NB4 (cell line): Measurements from ENCODE around the gene CLNK.

Experiments used
- MYC ChIP-seq: IDR thresholded peaks from 2 replicates; pipeline ENCODE4 v1.6.1; 2011; ENCODE audit warnings: low read depth, low read length
- POLR2A ChIP-seq: IDR thresholded peaks from 2 replicates; pipeline ENCODE4 v1.6.1; 2011; ENCODE audit warnings: mild to moderate bottlenecking; ENCODE audit not compliant: insufficient read length; ENCODE audit errors: extremely low read depth
- TF ChIP-seq, protein P1 (sequence below): IDR thresholded peaks from one replicate; pipeline ENCODE4 v1.5.1; 2012; ENCODE audit warnings: low read depth, low read length

DNA sequence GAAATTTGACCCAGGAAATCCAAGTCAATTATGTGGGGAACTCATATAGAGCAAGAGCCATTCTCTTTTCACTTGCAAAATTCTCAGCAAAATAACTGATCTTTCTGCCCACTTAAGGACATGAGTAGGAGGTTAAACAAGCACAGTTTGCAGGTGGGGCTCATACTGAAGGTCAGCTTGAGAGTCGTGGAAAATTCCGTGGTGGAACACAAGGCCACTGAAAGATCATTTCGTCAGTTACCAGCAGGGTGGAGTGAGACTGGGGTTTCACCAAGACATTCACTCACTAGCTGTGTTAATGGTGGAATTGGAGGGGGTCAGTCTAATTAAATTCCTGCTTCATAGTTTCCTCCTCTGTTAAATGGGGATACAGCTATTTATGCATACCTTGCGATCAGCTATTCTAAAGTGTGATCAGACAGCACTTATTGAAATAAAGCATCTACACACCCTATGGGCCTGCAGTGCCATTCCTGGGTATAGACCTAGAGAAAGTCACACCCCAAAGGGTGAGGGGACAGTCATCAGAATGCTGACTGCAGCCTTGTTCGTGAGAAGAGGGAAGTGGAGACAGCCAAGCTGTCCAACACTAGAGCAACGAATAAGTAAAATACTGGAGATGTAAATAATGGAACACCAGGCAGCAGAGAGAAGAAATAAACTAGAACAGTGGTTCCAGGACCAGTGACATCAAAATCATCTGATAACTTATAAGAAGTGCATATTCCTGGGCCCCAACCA is 42.7 kb upstream of the CLNK start:
- TF ChIP-seq, protein P1, sequence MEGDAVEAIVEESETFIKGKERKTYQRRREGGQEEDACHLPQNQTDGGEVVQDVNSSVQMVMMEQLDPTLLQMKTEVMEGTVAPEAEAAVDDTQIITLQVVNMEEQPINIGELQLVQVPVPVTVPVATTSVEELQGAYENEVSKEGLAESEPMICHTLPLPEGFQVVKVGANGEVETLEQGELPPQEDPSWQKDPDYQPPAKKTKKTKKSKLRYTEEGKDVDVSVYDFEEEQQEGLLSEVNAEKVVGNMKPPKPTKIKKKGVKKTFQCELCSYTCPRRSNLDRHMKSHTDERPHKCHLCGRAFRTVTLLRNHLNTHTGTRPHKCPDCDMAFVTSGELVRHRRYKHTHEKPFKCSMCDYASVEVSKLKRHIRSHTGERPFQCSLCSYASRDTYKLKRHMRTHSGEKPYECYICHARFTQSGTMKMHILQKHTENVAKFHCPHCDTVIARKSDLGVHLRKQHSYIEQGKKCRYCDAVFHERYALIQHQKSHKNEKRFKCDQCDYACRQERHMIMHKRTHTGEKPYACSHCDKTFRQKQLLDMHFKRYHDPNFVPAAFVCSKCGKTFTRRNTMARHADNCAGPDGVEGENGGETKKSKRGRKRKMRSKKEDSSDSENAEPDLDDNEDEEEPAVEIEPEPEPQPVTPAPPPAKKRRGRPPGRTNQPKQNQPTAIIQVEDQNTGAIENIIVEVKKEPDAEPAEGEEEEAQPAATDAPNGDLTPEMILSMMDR: no peak
- TF ChIP-seq POLR2A (no peak), MYC (no peak)
